NCI-H1092 (cell line): ENCODE data around the gene ARL10.
A peak's percentile ranks its signal among the peaks of the same experiment; 100 is the strongest.

Experiments
- DNase-seq: peaks from one replicate; lab custom pipeline; 2025; lab: John Stamatoyannopoulos, UW

ARL10 gene

DNA sequence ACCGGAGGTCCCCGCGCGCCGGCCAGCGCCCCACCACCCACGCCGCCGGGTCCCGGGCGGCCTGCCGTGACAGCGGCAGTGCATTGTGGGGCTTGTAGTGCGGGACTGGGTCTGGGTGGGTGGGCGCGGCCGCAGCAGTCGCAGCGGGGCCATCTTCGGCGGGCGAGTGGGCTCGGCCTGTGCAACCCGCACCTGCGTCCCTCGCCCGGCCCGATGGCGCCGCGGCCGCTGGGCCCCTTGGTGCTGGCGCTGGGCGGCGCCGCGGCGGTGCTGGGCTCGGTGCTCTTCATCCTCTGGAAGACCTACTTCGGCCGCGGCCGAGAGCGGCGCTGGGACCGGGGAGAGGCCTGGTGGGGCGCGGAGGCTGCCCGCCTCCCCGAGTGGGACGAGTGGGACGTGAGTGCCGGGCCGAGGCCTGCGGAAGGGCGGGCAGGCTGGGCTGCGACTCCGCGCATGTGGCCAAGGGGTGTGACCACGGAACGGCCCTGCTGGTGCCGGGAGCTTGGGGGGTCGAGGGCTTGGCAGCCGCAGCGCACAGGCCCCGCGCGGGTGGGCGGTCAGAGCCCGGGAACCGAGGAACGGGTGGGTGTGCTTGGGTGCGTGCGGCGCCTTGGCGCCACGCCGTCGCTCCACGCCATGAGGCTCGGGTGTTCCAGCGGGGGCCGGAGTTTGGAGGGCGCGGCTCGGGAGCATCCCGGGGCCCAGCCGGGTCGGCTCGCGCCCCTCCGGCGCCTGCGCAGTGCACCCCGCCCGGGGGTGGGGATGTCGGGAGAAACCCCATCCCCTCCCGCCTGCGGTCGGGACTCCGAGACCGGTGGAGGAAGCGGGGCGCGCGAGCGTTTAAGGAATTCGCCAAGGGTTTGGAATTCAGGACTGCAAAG lies at the start of gene ARL10:
ARL10 (plus strand) TSS at position 137 of the 881 bp plus-strand sequence; CDS start at position 214, 77 bp downstream.
- no peak for DNase-seq

DNA sequence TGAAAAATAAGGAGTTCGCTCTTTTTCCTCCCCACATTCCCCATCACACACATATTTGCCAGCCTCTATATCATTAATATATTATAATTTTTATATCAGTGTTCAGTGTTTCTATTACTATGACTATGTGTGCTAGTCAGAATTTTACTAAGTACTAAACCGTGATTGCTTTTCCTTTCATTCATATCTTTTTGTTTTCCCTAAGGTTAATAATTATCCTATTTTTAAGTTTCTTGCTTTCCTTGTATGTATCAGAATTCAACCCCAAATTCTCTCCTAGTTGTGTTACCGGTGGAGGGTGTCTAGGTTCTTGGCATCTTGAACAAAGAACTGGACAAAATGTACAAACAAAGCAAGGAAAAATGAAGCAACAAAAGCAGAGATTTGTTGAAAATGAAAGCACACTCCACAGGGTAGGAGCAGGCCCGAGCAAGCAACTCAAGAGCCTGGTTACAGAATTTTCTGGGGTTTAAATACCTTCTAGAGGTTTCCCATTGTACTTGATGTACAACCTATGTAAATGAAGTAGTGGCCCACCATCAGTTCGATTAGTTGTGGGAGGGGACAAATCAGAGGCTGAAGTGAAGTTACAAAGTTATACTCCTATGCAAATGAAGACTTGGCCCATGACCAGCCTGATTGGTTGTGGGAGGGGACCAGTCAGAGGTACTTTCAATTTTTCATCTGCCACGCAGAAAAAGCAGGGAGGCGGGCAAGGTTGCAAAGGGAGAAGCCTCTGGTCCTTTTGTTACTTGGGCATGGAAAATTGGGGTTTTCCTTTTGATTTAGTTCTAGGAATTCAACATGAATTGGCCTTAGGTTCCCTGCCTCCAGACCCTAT lies 47.5 kb upstream of the ARL10 start:
- no peak for DNase-seq

DNA sequence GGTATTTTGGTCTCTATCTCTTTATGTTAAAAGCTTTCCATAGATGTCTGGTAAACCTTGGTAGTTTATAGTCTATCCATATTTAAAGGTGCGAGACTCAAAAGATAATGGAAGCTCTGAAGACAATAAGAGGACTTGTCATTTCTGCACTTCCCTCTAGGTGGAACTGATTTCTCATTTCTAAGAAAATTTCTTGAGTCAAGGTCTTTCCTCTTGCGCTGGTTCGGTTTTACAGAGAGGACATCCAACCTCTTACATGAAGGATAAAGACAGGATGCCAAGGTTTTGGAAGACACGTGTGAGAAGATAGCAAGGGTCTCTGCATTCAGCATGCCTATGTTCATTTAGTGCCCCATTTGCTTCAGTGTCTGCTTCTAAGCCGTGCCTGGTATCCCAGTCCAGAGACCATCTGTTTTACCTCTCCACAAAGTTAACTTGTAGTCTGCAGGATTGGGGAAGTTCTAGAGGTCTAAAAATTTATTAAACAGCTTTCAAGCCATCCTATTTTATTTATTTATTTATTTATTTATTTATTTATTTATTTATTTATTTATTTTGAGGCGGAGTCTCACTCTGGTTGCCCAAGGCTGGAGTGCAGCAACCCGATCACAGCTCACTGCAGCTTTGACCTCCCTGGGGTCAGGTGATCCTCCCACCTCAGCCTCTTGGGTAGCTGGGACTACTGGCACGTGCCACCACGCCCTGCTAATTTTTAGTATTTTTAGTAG lies 45.3 kb upstream of the ARL10 start:
- no peak for DNase-seq

GRCh38 chr5:176320577-176320976 lies 44.7 kb upstream of the ARL10 start:
- DNase-seq: no peak

DNA sequence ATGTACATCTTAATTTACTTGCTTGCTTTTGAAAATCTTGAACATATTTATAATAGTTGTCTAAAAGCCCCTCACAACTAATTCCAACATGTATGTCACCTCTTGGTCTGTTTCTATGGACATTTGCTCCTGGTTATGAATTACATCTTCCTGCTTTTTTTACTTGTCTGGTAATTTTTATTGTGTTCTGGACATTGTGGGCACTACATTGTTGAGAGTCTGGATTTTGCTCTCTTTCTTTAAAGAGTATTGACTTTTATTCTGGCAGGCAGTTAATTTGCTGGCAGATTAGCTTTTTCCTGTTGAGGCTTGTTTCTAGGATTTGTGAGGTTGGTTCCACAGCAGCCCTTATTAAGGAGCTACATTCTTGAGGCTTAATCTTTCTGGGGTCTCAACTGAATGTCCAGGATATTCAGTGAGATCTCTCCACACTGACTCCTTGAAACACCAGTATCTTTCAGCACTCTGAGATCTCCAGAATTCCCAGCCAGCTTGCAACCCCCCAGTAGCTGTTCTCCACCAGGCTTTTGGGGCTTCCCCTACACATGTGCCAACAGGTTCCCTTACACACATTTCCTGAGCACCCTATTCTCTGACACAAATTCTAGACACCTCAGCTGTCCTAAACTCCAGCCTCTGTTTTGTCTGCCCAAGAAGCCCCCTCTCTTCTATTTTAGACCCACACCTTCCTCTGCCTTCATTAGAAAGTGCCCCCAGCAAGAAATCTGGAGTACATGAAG lies 31.1 kb upstream of the ARL10 start:
- no peak for DNase-seq

DNA sequence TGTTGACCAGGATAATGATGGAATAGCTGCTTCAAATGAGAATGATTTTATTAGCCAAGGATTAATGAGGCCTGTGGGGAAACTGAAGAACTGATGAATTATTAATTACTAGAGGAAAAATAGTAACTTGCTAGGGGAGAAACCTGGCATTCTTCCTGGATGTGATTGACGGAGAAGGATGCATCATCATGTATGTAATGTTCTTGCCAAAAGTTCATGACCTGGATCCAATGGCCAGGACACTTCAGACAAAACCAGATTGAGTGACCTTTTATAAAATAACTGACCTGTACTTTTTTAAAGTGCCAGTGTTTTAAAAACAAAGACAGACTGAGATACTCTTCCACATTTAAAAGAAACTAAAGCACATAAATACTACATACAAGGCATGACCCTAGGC lies 27.4 kb upstream of the ARL10 start:
- DNase-seq: no peak

GRCh38 chr5:176339304-176339703 lies 26.0 kb upstream of the ARL10 start:
- DNase-seq: no peak

DNA sequence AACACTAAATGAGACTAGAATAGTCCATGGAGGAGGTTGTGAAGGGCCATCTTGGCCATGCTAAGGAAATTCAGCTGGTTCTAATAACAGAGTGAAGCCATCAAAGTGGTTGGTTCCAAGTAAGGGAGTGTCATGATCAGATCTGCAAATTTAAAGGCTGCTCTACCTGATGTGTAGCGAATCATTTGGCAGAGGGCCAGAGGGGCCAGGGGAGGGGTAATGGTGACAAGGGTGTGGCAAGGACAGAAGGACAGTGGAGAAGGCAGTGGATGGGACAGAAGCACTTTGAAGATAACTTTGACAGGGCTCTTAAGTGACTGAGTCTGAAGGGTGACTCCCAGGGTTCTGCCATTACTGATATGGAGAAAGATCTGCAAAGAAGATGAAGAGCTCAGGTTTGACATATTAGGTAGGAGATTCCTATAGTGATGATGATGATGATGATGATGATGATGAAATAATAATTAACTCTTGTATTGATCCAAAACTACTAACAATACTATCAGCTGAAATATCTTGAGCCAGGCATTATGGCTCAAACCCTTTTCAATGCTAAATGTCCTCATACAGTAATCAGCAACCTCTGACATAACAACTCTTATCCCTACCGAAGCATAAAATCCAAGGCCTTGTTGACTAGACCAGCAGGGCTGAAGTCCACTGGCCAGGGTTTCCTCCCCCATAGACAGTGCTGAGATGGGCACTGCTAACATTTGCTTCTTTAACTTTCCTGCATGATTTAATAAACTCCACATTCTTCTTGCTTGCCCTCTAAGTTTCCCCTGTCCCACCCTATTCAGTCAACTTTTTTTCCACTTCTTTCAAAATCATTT lies 23.7 kb upstream of the ARL10 start:
- DNase-seq: no peak

GRCh38 chr5:176342158-176342483 lies 23.2 kb upstream of the ARL10 start:
- DNase-seq: no peak

DNA sequence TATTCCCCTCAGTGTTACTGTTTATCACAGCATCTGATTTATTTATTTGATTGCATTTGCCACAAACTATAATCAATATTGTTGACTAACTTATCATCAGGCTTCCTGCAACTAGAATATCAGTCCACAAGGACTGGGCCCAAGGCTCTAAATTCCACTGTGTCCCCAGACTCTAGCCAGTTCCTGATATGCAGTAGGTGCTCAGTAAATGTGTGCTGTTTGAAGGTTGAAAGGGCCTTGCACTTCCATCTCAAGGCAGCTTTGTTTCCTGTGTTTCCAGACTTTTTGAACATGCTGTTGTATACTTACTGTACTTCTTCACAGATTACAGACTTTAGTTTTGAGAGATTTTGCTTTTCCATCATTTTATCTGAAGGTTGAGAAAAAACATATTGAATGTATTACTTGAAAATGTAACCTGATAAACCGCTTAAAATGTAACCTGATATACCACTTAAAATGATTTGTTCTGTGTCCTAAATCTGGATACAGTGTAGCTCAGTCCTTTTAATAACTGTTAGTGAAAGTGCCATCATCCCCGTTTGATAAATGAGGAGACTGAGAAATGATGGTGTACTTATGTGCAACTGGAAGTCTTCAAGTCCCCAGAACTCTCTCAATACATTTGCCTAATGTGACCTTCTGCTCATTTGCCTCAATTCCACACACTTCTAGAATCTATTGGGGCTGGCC lies 22.4 kb upstream of the ARL10 start:
- no peak for DNase-seq

DNA sequence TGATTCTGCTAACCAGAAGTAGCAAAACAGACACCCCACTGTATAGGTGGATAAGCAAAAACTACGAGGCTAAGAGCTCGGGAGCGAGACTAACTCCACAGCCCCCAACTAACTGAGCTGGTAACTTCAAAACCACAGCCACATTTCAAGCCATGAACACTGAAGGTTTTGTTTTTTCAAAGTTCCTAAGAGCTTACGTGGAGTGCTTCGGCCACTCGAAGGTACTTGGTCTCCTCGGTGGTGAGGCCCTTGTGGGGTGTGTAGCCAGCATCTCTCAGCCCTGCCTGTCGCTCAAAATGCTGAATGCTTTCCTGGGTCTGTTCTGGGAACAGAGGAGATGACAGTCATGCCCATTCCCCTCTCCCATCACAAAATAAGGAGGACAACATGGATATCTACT lies 14.9 kb upstream of the ARL10 start:
- DNase-seq: no peak

GRCh38 chr5:176352116-176352878 lies 13.0 kb upstream of the ARL10 start:
- DNase-seq: no peak

GRCh38 chr5:176353533-176353932 lies 11.8 kb upstream of the ARL10 start:
- DNase-seq: no peak

DNA sequence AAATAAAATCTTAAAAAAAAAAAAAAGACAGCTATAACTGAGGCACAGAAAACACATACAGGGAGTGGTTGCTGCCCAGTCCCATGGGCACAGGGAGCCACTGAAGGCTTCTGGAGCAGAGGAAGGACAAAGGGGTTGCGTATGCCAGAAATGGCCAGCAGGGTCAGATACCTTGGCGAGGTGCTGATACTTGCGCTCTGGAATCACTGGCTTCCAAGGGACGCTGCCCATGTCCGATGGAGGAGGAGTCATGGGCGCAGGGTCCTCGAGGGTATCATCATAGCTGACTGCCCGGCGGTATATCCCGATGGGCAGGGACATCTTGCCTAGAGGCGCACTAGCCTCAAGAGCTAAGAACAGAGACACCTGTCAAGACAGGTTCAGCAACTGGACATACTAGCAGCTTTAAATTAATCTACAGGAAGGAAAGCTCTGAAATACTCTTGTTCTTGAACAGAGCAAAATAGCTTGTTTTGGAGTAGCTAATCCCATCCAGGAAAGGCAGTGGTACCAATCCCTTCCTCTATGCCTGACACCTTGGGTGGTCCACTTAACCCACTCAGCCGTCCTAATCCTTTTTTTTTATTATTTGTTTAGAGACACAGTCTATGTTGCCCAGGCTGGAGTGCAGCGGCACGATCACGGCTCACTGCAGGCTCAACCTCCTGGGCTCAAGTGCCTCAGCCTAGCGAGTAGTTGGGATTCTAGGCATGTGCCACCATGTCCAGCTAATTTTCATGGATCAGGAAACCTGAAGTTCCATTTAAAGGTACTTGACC lies 9.7 kb upstream of the ARL10 start:
- DNase-seq: no peak

DNA sequence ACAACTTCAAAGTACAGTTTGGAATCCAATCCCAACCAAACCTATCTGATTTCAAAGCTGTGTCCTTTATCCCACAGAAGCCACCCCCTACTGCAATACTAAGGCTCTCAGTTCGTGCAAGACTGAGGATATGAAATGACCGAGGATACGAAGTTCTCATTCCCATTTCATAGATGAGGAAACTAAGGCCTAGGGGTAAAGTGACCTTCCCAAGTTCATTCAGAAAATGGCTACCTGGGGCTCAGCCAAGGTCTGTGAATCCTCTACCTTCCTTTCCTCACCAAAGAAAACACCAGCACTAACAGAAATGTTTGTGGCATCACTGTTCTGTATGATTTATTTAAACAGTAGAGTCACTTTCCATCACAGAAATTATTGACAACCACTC lies 9.1 kb upstream of the ARL10 start:
- no peak for DNase-seq

DNA sequence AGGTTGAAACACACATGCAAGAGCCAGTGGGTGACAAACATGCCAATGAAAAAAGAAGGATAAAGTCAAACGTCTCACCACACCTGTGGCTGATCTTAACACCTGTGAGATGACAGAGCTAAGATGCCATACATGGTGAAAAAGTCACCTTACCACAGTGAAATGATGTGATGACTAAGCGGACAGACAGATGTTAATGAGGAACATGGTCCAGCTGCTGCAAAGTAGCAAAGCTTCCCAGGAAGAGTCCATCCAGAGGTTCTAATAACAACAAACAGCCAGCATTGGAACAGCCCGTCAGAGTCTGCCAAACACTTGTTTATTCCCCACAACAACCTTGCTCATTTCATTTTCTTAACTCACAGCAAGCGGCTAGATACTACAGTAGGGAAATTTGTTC lies 5.6 kb upstream of the ARL10 start:
- DNase-seq: no peak

DNA sequence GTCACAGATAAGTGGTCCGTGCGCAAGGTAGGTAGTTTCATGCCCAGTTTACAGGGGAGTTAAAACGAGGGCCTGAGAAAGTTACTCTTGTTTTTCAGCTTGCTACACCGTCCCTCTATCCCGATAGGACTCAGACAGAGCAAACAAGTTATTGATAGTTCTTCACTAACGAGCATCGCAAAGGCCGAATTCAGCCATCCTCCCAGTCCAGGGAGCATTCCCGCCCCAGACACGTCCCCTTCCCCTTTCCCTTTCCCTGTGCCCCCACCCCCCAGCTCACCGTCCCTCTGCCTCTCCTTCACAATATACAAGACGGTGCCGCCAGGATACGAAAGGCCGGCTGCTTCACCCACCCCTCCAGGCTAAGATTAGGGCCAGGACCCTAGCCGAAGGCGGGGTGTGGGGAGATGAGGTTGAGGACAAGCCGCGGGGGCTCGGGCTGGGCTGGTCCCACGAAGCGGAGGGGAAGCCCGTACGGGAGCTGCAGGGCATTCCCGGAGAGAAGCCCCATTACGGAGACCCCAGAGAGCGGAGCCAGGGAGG lies 4.3 kb upstream of the ARL10 start:
- no peak for DNase-seq

GRCh38 chr5:176361437-176362232 lies 3.7 kb upstream of the ARL10 start, which contains the start of gene KIAA1191:
Gene KIAA1191 (minus strand): TSS chr5:176361764. CDS start chr5:176359508, 2,256 bp downstream.
- DNase-seq: peak; percentile 84
